SU-DHL-6 (cell line): Measurements from ENCODE around the gene ITGB2.

Experiments used
- CTCF ChIP-seq: fragments of 200-600 bp; sonication (generic); IDR thresholded peaks from one replicate; pipeline ENCODE4 v1.5.1; 2017; ENCODE audit warnings: antibody characterized with exemption, mild to moderate bottlenecking, low read length, moderate library complexity; ENCODE audit not compliant: insufficient read depth, poor library complexity, severe bottlenecking
- EZH2phosphoT487 ChIP-seq: fragments of 200-600 bp; sonication (generic), shearing (Covaris generic); conservative IDR thresholded peaks from 2 replicates; pipeline ENCODE4 v1.6.1; 2018; ENCODE audit warnings: mild to moderate bottlenecking, antibody characterized with exemption, low read length, moderate library complexity, mixed read lengths

GRCh38 chr21:44875316-44875700, 45.4 kb downstream of the ITGB2 start:
- no peak for TF ChIP-seq CTCF
- no peak for TF ChIP-seq EZH2phosphoT487
